Measurements from ENCODE around the gene POLR1G.
A peak's percentile ranks its signal among the peaks of the same experiment; 100 is the strongest.

The POLR1G gene

GRCh38 chr19:45440873-45441654, 34.6 kb downstream of the POLR1G start:
- peak overlapping the region in 9 of 21 experiments; percentile 30 to 94 (median 89) for H3K27ac ChIP-seq
- H3K4me3 ChIP-seq, result no peak overlapping the region

GRCh38 chr19:45442408-45442777, 35.9 kb downstream of the POLR1G start:
- Histone ChIP-seq H3K27ac (peak overlapping the region in 12 of 21 experiments; percentile 36 to 99 (median 94)), H3K4me3 (peak overlapping the region in 1 of 7 experiments; percentile 38)

GRCh38 chr19:45442778-45443461, 36.5 kb downstream of the POLR1G start:
- Histone ChIP-seq H3K4me3 (peak overlapping the region; percentile 19 to 49 (median 35)), H3K27ac (peak overlapping the region in 18 of 21 experiments; percentile 55 to 99 (median 92))

GRCh38 chr19:45443462-45444317, 37.2 kb downstream of the POLR1G start:
- Histone ChIP-seq H3K27ac (peak overlapping the region; percentile 35 to 99 (median 90)), H3K4me3 (peak overlapping the region; percentile 19 to 49 (median 35))

GRCh38 chr19:45444318-45445041, 38.0 kb downstream of the POLR1G start:
- Histone ChIP-seq H3K4me3 (peak overlapping the region; percentile 19 to 49 (median 35)), H3K27ac (peak overlapping the region; percentile 35 to 99 (median 90))

- Histone ChIP-seq H3K4me3 (peak overlapping the region in 1 of 7 experiments; percentile 49), H3K27ac (peak overlapping the region in 15 of 21 experiments; percentile 79 to 99 (median 93))
Observed at GRCh38 chr19:45445139-45445538, 38.7 kb downstream of the POLR1G start.

- Histone ChIP-seq H3K4me3 (no peak overlapping the region), H3K27ac (peak overlapping the region in 19 of 21 experiments; percentile 15 to 99 (median 94))
Observed at GRCh38 chr19:45446295-45446694, 39.9 kb downstream of the POLR1G start.

- H3K27ac ChIP-seq, result peak overlapping the region in 20 of 21 experiments; percentile 15 to 99 (median 96)
- no peak overlapping the region for H3K4me3 ChIP-seq
Observed at GRCh38 chr19:45446944-45447343, 40.5 kb downstream of the POLR1G start.

GRCh38 chr19:45448425-45448756, 41.9 kb downstream of the POLR1G start:
- H3K4me3 ChIP-seq, result no peak overlapping the region
- peak overlapping the region in 20 of 21 experiments; percentile 60 to 99 (median 96) for H3K27ac ChIP-seq

GRCh38 chr19:45448887-45449299, 42.4 kb downstream of the POLR1G start:
- H3K27ac ChIP-seq, result peak overlapping the region; percentile 38 to 99 (median 96)
- peak overlapping the region in 5 of 7 experiments; percentile 40 to 64 (median 51) for H3K4me3 ChIP-seq

- peak overlapping the region; percentile 37 to 64 (median 50) for H3K4me3 ChIP-seq
- H3K27ac ChIP-seq, result peak overlapping the region; percentile 60 to 99 (median 96)
Observed at GRCh38 chr19:45450012-45450333, 43.5 kb downstream of the POLR1G start.

GRCh38 chr19:45451131-45451849, 44.8 kb downstream of the POLR1G start:
- Histone ChIP-seq H3K4me3 (peak overlapping the region; percentile 37 to 64 (median 50)), H3K27ac (peak overlapping the region; percentile 69 to 99 (median 96))

GRCh38 chr19:45451850-45452387, 45.5 kb downstream of the POLR1G start:
- H3K4me3 ChIP-seq, result no peak overlapping the region

GRCh38 chr19:45455707-45456499, 49.5 kb downstream of the POLR1G start:
- H3K4me3 ChIP-seq, result no peak overlapping the region

More at GRCh38 chr19:45451850-45452387, 45.5 kb downstream of the POLR1G start:
- peak overlapping the region in 20 of 21 experiments; percentile 69 to 99 (median 96) for H3K27ac ChIP-seq

GRCh38 chr19:45456500-45456815, 50.0 kb downstream of the POLR1G start:
- Histone ChIP-seq H3K4me3 (no peak overlapping the region), H3K27ac (peak overlapping the region in 19 of 21 experiments; percentile 9 to 90 (median 75))

More at GRCh38 chr19:45455707-45456499, 49.5 kb downstream of the POLR1G start:
- H3K27ac ChIP-seq, result peak overlapping the region in 20 of 21 experiments; percentile 9 to 90 (median 74)

GRCh38 chr19:45457776-45458175, 51.3 kb downstream of the POLR1G start:
- no peak overlapping the region for H3K27ac ChIP-seq
- H3K4me3 ChIP-seq, result no peak overlapping the region
